BLaER1 treated with 17β-estradiol and CSF1 and Interleukin-3, amounts not matched to agents 10 nM and 100 nM (cell line): Measurements from ENCODE around the gene NAV2.

Experiments
- H3K27ac ChIP-seq, 11 experiments: shearing (Covaris generic); formaldehyde crosslinking; 2 replicates each; pipeline ENCODE4 v1.8.1; 2022
- H3K27me3 ChIP-seq, 11 experiments: shearing (Covaris generic); formaldehyde crosslinking; 2 replicates each; pipeline ENCODE4 v1.8.1; 2022
- H3K36me3 ChIP-seq, 11 experiments: shearing (Covaris generic); formaldehyde crosslinking; 2 replicates each; pipeline ENCODE4 v1.8.1; 2022
- H3K4me1 ChIP-seq, 10 experiments: shearing (Covaris generic); formaldehyde crosslinking; 2 replicates each; pipeline ENCODE4 v1.8.1; 2022
- H3K4me2 ChIP-seq, 11 experiments: shearing (Covaris generic); formaldehyde crosslinking; 2 replicates each; pipeline ENCODE4 v1.8.1; 2022
- H3K4me3 ChIP-seq, 10 experiments: shearing (Covaris generic); formaldehyde crosslinking; 2 replicates each; pipeline ENCODE4 v1.8.1; 2022
- H3K9ac ChIP-seq, 11 experiments: shearing (Covaris generic); formaldehyde crosslinking; 2 replicates each; pipeline ENCODE4 v1.8.1; 2022
- H3K9me3 ChIP-seq, 11 experiments: shearing (Covaris generic); formaldehyde crosslinking; replicated peaks in 1 of 11; 2 replicates each; pipeline ENCODE4 v1.8.1; 2022
- H4K20me1 ChIP-seq, 11 experiments: shearing (Covaris generic); formaldehyde crosslinking; 2 replicates each; pipeline ENCODE4 v1.8.1; 2022
- Cebpa-rat ChIP-seq, 11 experiments: shearing (Covaris generic); IDR thresholded peaks; 2 replicates each; pipeline ENCODE4 v1.8.1; 2022

NAV2 gene

DNA sequence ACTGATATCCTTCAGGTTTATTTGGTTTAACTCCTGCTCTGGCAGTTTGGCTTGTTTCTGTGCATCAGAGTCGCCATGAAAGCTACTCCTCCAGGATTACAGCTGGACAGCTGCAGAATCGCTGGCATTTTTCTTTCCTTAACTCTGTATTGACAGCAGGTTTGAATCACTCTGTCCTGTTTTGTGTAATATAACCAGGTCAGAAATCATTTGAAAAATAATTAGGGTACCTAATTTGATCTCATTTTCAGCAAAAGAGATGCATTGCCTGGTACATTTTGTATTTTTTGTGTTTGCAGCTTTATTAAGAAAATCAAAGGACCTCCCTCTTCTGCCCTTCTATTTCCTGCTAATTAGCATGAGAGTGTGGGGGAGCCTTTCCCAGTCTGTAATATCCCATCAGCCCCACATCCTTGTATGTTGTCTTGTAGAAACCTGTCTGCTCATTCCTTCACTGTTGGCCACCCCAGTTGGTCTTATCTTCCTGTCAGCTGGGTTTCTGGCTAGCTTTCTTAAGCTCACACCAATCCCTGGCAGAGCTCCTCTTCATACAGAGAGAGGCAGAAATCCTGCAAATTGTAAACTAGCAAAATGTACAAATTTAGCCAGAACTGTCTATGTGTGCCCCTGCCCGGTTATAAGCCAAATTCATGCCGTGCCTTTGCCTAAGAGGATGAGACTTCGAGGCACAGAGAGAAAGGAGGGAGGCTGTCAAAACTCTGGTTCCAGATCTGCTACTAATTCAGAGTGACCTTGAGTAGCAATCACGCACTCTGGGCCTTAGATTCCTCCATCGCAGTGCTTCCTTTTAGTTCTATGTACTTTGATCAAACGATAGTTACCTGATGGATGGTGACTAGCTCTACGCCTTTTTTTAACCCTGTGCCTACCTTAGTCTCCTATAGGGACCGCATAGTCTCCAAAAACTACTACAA is 200.6 kb downstream of the NAV2 start:
- no peaks in the 10 kb centered on the region for H3K4me1 ChIP-seq
- H3K27ac ChIP-seq, result no peak overlapping the region
- no peaks in the 10 kb centered on the region for H3K9me3 ChIP-seq
- H3K27me3 ChIP-seq, result no peaks in the 10 kb centered on the region
- no peaks in the 10 kb centered on the region for H3K36me3 ChIP-seq
- H4K20me1 ChIP-seq, result no peaks in the 10 kb centered on the region
- H3K4me2 ChIP-seq, result no peak overlapping the region
- TF ChIP-seq Cebpa-rat (IDR thresholded peaks at IDR 0.05), result no peak
- no peak overlapping the region for H3K4me3 ChIP-seq
- no peak overlapping the region for H3K9ac ChIP-seq

DNA sequence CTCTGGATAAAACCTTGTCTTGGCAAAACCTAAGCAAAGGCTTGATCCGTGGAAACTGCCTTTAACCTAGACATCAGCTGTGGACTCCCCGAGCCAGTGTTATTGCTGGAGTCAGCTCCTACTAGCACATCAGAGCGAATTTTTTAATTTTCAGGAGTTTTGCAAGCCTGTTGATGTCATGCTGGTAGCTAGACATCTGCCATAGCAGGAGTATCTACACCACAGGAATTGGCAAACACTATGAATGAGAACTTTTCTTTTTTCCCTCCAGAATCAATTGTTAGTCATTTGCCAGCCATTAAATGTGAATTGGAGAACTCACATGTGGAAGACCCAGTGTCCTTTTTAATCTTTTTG is 201.2 kb downstream of the NAV2 start:
- Histone ChIP-seq H4K20me1 (no peaks in the 10 kb centered on the region), H3K4me2 (no peak overlapping the region), H3K27me3 (no peaks in the 10 kb centered on the region), H3K27ac (no peak overlapping the region), H3K4me1 (no peaks in the 10 kb centered on the region), H3K9me3 (no peaks in the 10 kb centered on the region), H3K4me3 (no peak overlapping the region), H3K36me3 (no peaks in the 10 kb centered on the region), H3K9ac (no peak overlapping the region)
- no peak for TF ChIP-seq Cebpa-rat (IDR thresholded peaks at IDR 0.05)

DNA sequence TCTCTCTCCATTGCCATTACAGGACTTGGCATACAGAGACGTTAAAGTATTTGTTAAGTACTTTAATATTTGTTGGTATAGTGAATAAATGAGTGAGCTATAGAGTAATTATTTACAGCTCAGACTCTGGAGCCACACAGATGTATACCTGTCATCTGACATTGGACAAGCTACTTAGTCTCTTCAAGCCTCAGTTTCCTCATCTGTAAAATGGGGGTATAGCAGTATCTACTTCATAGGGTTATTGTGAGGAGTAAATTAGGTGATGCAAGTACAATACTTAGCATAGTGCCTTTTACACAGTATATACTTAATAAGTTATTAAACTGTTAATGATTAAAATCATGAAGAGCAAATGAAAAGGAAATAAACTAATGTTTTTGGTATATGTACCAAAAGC is 203.2 kb downstream of the NAV2 start:
- Histone ChIP-seq H3K4me3 (no peak overlapping the region), H3K9me3 (no peaks in the 10 kb centered on the region), H3K36me3 (no peaks in the 10 kb centered on the region), H3K9ac (no peak overlapping the region), H3K27me3 (no peaks in the 10 kb centered on the region), H4K20me1 (no peaks in the 10 kb centered on the region), H3K4me1 (no peaks in the 10 kb centered on the region), H3K27ac (no peak overlapping the region), H3K4me2 (no peak overlapping the region)
- TF ChIP-seq Cebpa-rat (IDR thresholded peaks at IDR 0.05), result no peak

- Histone ChIP-seq H3K27ac (no peak overlapping the region), H3K36me3 (no peaks in the 10 kb centered on the region), H3K9me3 (no peaks in the 10 kb centered on the region), H3K4me3 (no peak overlapping the region), H3K4me2 (no peak overlapping the region), H3K27me3 (no peaks in the 10 kb centered on the region), H3K4me1 (no peaks in the 10 kb centered on the region), H4K20me1 (no peaks in the 10 kb centered on the region), H3K9ac (no peak overlapping the region)
- TF ChIP-seq Cebpa-rat (IDR thresholded peaks at IDR 0.05), result no peak
Measured at GRCh38 chr11:19917069-19917468, 204.4 kb downstream of the NAV2 start.

GRCh38 chr11:19918302-19919049 is 205.8 kb downstream of the NAV2 start:
- Histone ChIP-seq H3K4me3 (no peak overlapping the region), H3K4me1 (no peaks in the 10 kb centered on the region), H3K9me3 (no peaks in the 10 kb centered on the region), H3K36me3 (no peaks in the 10 kb centered on the region), H3K9ac (no peak overlapping the region), H3K27me3 (no peaks in the 10 kb centered on the region), H3K27ac (no peak overlapping the region), H4K20me1 (no peaks in the 10 kb centered on the region), H3K4me2 (no peak overlapping the region)
- no peak for TF ChIP-seq Cebpa-rat (IDR thresholded peaks at IDR 0.05)

GRCh38 chr11:19919050-19919561 is 206.5 kb downstream of the NAV2 start:
- no peaks in the 10 kb centered on the region for H3K27me3 ChIP-seq
- H4K20me1 ChIP-seq, result no peaks in the 10 kb centered on the region
- no peak overlapping the region for H3K4me2 ChIP-seq
- no peak for TF ChIP-seq Cebpa-rat (IDR thresholded peaks at IDR 0.05)
- no peaks in the 10 kb centered on the region for H3K4me1 ChIP-seq
- no peaks in the 10 kb centered on the region for H3K36me3 ChIP-seq
- H3K4me3 ChIP-seq, result no peak overlapping the region
- H3K9me3 ChIP-seq, result no peaks in the 10 kb centered on the region
- no peak overlapping the region for H3K9ac ChIP-seq
- H3K27ac ChIP-seq, result no peak overlapping the region

DNA sequence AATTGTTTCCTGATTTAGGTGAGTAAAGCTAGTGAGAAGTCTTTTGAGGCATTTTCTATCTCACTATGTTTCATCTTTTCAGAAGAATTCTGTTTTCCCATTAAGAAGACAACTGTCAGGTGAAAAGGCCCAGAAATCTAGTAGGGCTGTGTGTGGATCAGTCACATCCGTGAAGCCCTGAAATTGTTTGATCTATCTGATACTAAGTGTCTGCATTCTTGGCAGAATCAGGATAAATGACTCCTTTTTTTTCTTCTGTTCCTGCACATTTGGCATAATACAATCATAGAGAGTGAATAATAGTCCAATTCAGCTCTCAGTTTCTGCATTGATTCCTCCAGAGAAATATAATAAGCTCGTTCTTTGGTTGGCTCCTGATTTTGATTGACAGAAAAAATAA is 208.3 kb downstream of the NAV2 start:
- Histone ChIP-seq H3K4me1 (no peaks in the 10 kb centered on the region), H3K9me3 (no peaks in the 10 kb centered on the region), H3K9ac (no peak overlapping the region), H3K36me3 (no peaks in the 10 kb centered on the region), H4K20me1 (no peaks in the 10 kb centered on the region), H3K4me3 (no peak overlapping the region), H3K4me2 (no peak overlapping the region), H3K27me3 (no peaks in the 10 kb centered on the region), H3K27ac (no peak overlapping the region)
- TF ChIP-seq Cebpa-rat (IDR thresholded peaks at IDR 0.05), result no peak

- no peaks in the 10 kb centered on the region for H3K36me3 ChIP-seq
- no peaks in the 10 kb centered on the region for H4K20me1 ChIP-seq
- no peaks in the 10 kb centered on the region for H3K4me1 ChIP-seq
- H3K27me3 ChIP-seq, result no peaks in the 10 kb centered on the region
- no peak overlapping the region for H3K9ac ChIP-seq
- H3K9me3 ChIP-seq, result no peaks in the 10 kb centered on the region
- H3K4me2 ChIP-seq, result no peak overlapping the region
- H3K4me3 ChIP-seq, result no peak overlapping the region
- TF ChIP-seq Cebpa-rat (IDR thresholded peaks at IDR 0.05), result no peak
- H3K27ac ChIP-seq, result no peak overlapping the region
Measured at GRCh38 chr11:19921976-19922688, 209.5 kb downstream of the NAV2 start.

GRCh38 chr11:19922689-19923035 is 210.0 kb downstream of the NAV2 start:
- Histone ChIP-seq H3K27ac (no peak overlapping the region), H3K27me3 (no peaks in the 10 kb centered on the region), H3K9ac (no peak overlapping the region), H3K4me2 (no peak overlapping the region), H3K4me3 (no peak overlapping the region), H3K36me3 (no peaks in the 10 kb centered on the region), H3K4me1 (no peaks in the 10 kb centered on the region), H3K9me3 (no peaks in the 10 kb centered on the region), H4K20me1 (no peaks in the 10 kb centered on the region)
- no peak for TF ChIP-seq Cebpa-rat (IDR thresholded peaks at IDR 0.05)
